Skeletal muscle cell (primary cell): ENCODE results near the gene SLC25A18.
A peak's percentile ranks its signal among the peaks of the same experiment; 100 is the strongest.
"Not testable (repeated sequence)": the region's sequence is repeated elsewhere in the genome, so short reads cannot be mapped to it uniquely, and the experiment has no call there.

Experiments used
- DNase-seq: peaks from one replicate; pipeline ENCODE4 v3.0.0-alpha.2; 2010; ENCODE audit warnings: low read depth
- H3K4me3 ChIP-seq: 2 replicates; pipeline ENCODE4 v1.5.1; 2011; ENCODE audit warnings: low read depth, mild to moderate bottlenecking, control low read depth, low read length, moderate library complexity

Gene SLC25A18

DNA sequence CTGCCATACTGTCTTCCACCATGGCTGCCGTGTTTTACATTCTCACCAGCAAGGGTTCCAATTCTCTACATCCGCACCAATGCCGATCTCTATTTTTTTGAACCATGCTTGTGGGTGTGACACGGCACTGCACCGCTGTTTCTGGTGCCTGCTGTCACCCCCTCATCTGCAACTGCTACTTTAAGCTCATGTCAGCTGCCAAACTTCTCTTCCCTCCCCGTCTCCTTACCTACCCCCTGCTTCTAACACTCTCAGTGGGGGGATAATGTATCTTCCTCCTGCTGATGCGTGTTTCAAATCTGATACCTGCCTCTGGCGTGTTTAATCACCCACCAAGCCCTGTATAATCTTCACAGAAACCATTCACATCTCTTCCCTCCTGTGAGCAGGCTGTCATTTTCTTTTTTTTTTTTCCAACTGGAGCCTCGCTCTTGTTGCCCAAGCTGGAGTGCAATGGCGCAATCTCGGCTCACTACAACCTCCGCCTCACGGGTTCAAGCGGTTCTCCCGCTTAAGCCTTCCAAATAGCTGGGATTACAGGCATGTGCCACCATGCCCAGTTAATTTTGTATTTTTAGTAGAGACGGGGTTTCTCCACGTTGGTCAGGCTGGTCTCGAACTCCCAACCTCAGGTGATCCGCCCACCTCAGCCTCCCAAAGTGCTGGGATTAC, 2.9 kb downstream of the SLC25A18 start:
- not testable (repeated sequence) for DNase-seq

DNA sequence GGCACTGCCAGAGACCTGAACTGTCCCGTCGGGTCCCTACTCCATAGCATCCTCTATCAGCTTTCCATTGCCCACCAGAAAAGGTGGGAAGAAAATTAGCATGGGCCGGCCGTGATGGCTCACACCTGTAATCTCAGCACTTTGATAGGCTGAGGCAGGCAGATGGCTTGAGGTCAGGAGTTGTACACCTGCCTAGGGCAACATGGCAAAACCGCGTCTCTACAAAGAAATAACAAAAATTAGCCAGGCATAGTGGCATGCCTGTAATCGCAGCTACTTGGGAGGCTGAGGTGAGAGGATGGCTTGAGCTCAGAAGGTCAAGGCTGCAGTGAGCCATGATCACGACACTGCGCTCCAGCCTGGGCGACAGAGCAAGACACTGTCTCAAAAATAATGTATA, 3.5 kb downstream of the SLC25A18 start:
- no peak for DNase-seq
- H3K4me3 ChIP-seq: no peak overlapping the region

More for the DNA sequence above, 2.9 kb downstream of the SLC25A18 start:
- H3K4me3 ChIP-seq: not testable (repeated sequence)

DNA sequence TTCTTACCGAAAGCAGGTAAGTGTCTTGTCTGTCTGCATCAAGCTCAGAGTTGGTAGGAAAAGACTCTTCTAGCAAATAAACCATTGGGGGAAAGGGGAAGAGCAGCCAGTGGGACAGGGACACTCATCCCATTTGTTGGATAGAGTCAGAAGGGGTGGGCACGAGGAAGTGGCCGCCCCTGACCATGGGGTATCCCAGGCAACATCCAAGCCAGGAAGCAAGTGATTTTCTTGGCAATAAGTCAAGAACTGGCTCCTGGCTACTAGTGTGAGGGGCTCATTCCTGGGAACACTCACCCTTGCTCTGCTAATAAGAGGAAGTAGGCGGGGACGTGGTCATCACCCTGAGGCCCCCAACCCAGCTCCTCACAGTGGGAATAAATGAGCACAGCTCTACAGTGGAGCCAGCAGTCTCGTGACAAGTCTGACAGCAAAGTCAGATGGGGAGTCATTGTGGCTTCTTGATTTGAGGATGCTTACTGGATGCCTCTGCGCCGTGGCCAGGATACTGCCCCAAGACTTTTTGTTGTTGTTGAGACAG, 6.7 kb downstream of the SLC25A18 start:
- H3K4me3 ChIP-seq: peak overlapping the region; percentile 1

GRCh38 chr22:17570851-17571631, 7.7 kb downstream of the SLC25A18 start:
- DNase-seq: peak; percentile 96
- peak overlapping the region; percentile 30 for H3K4me3 ChIP-seq

More for the DNA sequence above, 6.7 kb downstream of the SLC25A18 start:
- peak; percentile 55 for DNase-seq

DNA sequence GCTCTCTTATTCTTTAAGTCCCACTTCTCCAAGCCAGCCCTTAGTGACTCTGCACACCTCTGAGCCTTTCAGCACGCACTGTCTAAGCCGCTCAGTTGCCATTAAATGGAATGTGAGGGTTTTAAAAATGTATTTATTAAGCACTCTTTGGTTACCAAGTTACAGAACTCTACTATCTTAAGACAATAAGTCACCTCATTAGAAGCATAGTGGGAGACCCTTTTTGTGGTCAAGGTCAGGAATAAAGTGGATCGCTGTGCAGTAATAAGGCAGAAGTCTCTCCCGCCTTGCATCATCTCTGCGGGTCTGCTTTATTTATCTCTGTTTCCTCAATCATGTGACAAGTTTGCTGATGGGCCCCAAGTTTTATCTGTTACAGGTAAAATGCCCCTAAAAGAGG, 11.9 kb downstream of the SLC25A18 start:
- H3K4me3 ChIP-seq: no peak overlapping the region
- DNase-seq: no peak

GRCh38 chr22:17575681-17576080, 12.4 kb downstream of the SLC25A18 start:
- DNase-seq: no peak
- no peak overlapping the region for H3K4me3 ChIP-seq

GRCh38 chr22:17576470-17576869, 13.2 kb downstream of the SLC25A18 start:
- DNase-seq: peak; percentile 54
- H3K4me3 ChIP-seq: no peak overlapping the region

- H3K4me3 ChIP-seq: no peak overlapping the region
- DNase-seq: peak; percentile 31
Observed at GRCh38 chr22:17578136-17578754, 14.9 kb downstream of the SLC25A18 start.

DNA sequence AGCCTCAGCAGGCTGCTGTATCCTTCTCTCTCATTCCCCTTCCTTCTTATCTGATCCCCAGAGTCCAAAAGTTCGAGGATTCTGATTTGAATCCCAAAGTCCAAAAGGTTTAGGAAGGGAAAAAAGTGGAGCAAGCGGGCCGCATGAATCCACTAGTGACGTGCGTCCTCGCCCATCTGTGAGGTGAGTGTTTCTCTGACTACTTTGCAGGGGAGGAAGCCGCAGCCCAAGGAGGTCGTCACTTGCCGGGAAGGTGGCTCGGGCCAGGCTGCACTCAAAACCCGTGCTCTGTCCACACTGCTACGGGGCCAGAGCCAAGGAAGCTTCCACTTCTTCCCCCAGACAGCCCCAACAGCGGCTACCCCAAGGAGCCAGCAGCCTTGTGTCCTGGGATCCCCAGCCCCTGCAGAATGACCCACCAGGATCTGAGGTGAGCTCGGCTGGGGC, 16.3 kb downstream of the SLC25A18 start:
- no peak for DNase-seq
- H3K4me3 ChIP-seq: no peak overlapping the region

GRCh38 chr22:17580441-17581031, 17.2 kb downstream of the SLC25A18 start:
- no peak overlapping the region for H3K4me3 ChIP-seq
- DNase-seq: no peak

DNA sequence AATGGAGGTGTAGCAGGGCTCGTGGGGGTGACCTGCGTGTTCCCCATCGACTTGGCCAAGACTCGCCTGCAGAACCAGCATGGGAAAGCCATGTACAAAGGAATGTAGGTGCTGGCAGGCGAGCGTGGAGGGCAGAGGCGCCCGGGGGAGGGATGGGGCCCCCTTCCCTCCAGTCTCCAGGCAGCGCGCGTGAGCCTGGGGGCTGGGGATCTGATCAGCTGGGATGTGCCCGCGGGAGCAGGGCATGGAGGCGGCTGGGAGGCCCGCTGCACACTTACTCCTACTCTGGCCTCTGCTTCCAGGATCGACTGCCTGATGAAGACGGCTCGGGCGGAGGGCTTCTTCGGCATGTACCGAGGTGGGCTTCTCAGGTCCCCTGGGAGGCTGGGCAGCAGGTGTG, 17.8 kb downstream of the SLC25A18 start:
- no peak overlapping the region for H3K4me3 ChIP-seq
- DNase-seq: no peak

- DNase-seq: no peak
- H3K4me3 ChIP-seq: no peak overlapping the region
Observed at GRCh38 chr22:17581631-17582030, 18.3 kb downstream of the SLC25A18 start.

DNA sequence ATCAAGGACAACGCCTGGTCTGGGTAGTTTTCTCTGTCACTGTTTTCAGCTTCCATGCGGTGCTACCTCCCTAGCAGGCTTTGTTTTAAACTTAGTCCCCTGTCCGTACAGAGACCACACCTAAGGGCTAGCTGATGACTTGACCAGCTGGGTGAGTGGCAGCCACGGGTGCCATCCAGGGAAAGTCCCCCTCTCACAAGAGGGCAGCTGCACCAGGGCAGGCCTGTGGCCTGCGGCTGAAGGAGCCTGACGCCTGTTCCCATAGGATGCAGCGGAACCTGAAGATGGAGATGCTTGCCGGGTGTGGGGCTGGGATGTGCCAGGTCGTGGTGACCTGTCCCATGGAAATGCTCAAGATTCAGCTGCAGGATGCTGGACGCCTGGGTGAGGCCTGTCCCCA, 19.9 kb downstream of the SLC25A18 start:
- H3K4me3 ChIP-seq: no peak overlapping the region
- DNase-seq: no peak

DNA sequence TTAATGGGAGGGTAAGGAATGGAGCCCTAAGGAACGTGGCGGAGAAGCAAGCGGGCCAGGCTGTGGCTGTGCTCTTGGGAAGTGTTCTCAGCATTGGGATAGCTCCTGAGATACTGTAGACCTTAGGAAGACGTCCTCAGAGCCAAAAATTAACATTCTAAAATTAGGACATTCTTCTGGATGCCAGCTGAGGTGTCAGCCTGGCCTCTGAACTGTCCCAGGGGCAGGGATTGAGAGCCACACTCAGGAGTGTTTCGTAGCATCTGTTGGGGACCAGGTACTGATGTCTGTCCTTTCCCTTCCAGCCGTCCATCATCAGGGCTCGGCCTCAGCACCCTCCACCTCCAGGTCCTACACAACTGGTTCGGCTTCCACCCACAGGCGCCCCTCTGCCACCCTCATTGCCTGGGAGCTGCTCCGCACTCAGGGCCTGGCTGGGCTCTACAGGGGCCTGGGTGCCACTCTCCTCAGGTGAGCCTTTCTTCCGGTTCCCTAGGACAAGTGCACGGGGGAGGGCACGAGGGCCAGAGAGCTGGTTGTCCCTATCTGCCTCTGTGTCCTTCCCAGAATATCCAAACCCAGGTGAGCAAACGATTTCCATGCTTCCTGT, 23.6 kb downstream of the SLC25A18 start:
- DNase-seq: no peak
- H3K4me3 ChIP-seq: no peak overlapping the region

DNA sequence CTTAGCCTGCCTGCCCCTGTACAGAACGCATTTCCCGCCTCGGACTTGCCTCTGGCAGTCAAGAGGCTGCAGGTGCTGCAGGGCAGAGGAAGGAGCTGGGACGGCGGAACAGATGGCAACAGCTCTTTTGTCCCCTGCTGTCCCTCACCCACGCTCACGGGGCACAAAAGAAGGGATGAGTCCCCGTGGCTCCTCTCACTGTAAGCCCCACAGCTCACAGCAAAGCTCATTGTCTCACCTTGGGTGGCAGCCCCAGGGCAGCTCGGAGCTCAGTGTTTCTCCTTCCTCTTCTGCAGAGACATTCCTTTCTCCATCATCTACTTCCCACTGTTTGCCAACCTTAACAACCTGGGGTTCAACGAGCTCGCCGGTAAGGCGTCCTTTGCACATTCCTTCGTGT, 24.3 kb downstream of the SLC25A18 start:
- no peak for DNase-seq
- no peak overlapping the region for H3K4me3 ChIP-seq

DNA sequence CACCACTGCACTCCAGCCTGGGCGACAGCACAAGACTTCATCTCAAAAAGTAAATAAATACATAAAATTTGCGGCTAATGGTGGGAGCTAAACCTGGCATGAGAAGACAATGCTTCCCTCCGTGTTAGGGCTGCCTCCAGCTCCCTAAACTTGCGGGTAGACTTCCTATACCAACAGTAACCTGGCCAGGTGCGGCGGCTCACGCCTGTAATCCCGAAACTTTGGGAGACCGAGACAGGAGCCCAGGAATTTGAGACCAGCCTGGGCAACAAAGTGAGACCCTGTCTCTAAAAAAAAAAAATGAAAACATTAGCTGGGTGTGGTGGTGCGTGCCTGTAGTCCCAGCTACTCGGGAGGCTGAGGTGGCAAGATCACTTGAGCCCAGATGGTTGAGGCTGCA, 25.3 kb downstream of the SLC25A18 start:
- H3K4me3 ChIP-seq: no peak overlapping the region
- DNase-seq: no peak

- DNase-seq: no peak
- no peak overlapping the region for H3K4me3 ChIP-seq
Observed at GRCh38 chr22:17589810-17590375, 26.6 kb downstream of the SLC25A18 start.

GRCh38 chr22:17590586-17590985, 27.3 kb downstream of the SLC25A18 start:
- DNase-seq: no peak
- H3K4me3 ChIP-seq: no peak overlapping the region

DNA sequence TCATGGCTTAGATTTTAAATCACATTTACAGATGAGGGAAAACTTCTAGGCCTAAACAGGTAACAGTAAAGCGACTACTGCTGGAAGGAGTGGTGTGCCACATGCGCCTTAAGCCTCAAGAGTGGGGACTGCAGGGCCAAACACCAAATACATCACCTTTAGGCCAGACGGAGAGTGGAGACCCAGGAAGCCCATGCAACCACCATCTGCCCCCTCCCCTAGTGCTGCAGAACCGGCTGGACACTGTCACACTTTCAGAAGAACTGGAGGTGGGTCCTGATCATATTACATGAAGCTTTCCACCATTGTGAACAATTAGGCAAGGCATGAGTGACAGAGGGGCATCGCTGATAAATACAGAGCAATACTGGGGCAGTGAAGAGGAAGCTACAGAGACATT, 28.9 kb downstream of the SLC25A18 start:
- no peak overlapping the region for H3K4me3 ChIP-seq
- no peak for DNase-seq
